SU-DHL-6 (cell line): ENCODE results near the gene ABLIM1.

Experiments
- H2AFZ ChIP-seq: fragments of 200-600 bp; sonication (generic); 2 replicates; pipeline ENCODE4 v1.6.1; 2014; ENCODE audit warnings: low read depth, mild to moderate bottlenecking, moderate library complexity, mixed read lengths, antibody characterized with exemption, low read length; ENCODE audit not compliant: severe bottlenecking
- H3F3A ChIP-seq: fragments of 200-600 bp; shearing (Covaris generic); 2 replicates; pipeline ENCODE4 v1.6.0; 2016; ENCODE audit warnings: antibody characterized with exemption, mild to moderate bottlenecking; ENCODE audit not compliant: insufficient read depth
- H3K27ac ChIP-seq: fragments of 200-600 bp; sonication (generic); 2 replicates; pipeline ENCODE4 v1.5.1; 2016; ENCODE audit warnings: low read depth, mild to moderate bottlenecking, low read length, moderate library complexity, mixed read lengths
- H3K27me3 ChIP-seq: fragments of 200-600 bp; sonication (generic), shearing (Covaris generic); 2 replicates; pipeline ENCODE4 v1.6.0; 2014; ENCODE audit warnings: mild to moderate bottlenecking, low read length
- H3K36me3 ChIP-seq: fragments of 200-600 bp; sonication (generic); 2 replicates; pipeline ENCODE4 v1.6.1; 2014; ENCODE audit warnings: mild to moderate bottlenecking, low read length, mixed read lengths
- H3K4me2 ChIP-seq: fragments of 300-600, 200-600 bp; shearing (Covaris generic), sonication (generic); 2 replicates; pipeline ENCODE4 v1.6.0; 2014; ENCODE audit warnings: low read length, low read depth, mild to moderate bottlenecking; ENCODE audit not compliant: poor library complexity, severe bottlenecking
- H3K4me3 ChIP-seq: fragments of 200-600 bp; sonication (generic); 2 replicates; pipeline ENCODE4 v1.5.1; 2014; ENCODE audit warnings: antibody characterized with exemption, low read length, mild to moderate bottlenecking, mixed read lengths; ENCODE audit not compliant: insufficient read depth, poor library complexity, severe bottlenecking
- H3K79me2 ChIP-seq: fragments of 200-600 bp; sonication (generic); 2 replicates; pipeline ENCODE4 v1.6.1; 2014; ENCODE audit warnings: mild to moderate bottlenecking, low read length, moderate library complexity; ENCODE audit not compliant: insufficient read depth
- H3K9ac ChIP-seq: fragments of 200-600 bp; sonication (generic); 2 replicates; pipeline ENCODE4 v1.7.0; 2014; ENCODE audit warnings: mild to moderate bottlenecking, low read length
- H3K9me2 ChIP-seq: fragments of 200-600 bp; sonication (generic); replicated peaks from 2 replicates; pipeline ENCODE4 v1.6.1; 2014; ENCODE audit warnings: low read length; ENCODE audit not compliant: insufficient read depth
- H3K9me3 ChIP-seq: fragments of 200-600 bp; sonication (generic); 2 replicates; pipeline ENCODE4 v1.6.1; 2014; ENCODE audit warnings: low read length, mixed read lengths; ENCODE audit not compliant: insufficient read depth
- H4K20me1 ChIP-seq: fragments of 200-600 bp; sonication (generic); 2 replicates; pipeline ENCODE4 v1.6.1; 2014; ENCODE audit warnings: low read depth, mild to moderate bottlenecking, antibody characterized with exemption, low read length, moderate library complexity, mixed read lengths
- EZH2phosphoT487 ChIP-seq: fragments of 200-600 bp; sonication (generic), shearing (Covaris generic); conservative IDR thresholded peaks from 2 replicates; pipeline ENCODE4 v1.6.1; 2018; ENCODE audit warnings: mild to moderate bottlenecking, antibody characterized with exemption, low read length, moderate library complexity, mixed read lengths
- TF ChIP-seq, protein P1 (sequence below): fragments of 200-600 bp; sonication (generic); IDR thresholded peaks from one replicate; pipeline ENCODE4 v1.5.1; 2017; ENCODE audit warnings: antibody characterized with exemption, mild to moderate bottlenecking, low read length, moderate library complexity; ENCODE audit not compliant: insufficient read depth, poor library complexity, severe bottlenecking

The ABLIM1 gene

DNA sequence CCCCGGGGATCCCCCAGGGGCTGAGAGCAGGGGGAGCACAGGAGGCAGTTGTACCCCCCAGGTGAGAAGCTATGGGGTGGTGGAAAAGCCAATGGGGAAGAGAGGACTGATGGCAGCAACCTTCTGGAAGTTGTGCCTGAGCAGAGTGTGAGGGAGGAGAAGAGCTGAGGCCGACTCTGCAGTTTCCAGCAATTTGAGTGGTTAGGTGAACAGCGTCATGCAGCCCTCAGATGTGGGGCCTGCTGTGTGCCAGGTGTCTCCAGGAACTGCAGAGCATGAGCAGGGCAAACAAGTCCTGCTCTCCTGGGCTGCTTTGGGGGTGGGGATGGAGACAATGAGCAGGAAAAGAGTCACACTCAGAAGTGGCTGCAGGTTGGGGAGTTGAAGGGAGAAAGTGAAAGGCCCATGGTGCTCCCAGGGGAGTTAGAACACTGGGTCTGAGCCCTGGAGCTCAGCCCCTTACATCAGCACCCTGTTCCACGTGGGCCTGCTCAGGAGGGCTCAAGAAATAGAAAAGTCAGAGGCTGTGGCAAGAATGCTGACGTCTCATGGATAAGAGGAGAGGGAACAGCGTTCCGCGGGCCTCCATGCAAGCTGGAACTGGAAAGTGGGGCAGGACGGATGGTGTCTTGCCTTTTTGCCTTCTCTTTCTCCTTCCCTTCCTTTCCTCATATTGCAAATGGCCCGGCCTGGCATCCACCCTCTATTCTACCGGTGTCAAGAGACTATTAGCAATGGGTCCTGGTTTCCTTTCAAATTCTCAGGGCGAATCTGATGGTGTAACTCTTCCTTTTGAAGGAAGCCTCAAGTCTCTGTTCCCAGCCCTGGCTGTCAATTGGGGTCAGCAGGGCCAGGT is 249.7 kb downstream of the ABLIM1 start:
- Histone ChIP-seq H3K27me3 (no peaks in the 10 kb centered on the region), H3K4me2 (no peak overlapping the region), H3F3A (no peaks in the 10 kb centered on the region), H2AFZ (no peak overlapping the region), H3K4me3 (no peak overlapping the region), H3K79me2 (no peaks in the 10 kb centered on the region), H3K9ac (no peak overlapping the region), H3K9me2 (no peaks in the 10 kb centered on the region), H3K9me3 (no peaks in the 10 kb centered on the region), H3K36me3 (no peaks in the 10 kb centered on the region), H3K27ac (no peak overlapping the region), H4K20me1 (no peaks in the 10 kb centered on the region)
- TF ChIP-seq EZH2phosphoT487, result no peak
- TF ChIP-seq, protein P1, sequence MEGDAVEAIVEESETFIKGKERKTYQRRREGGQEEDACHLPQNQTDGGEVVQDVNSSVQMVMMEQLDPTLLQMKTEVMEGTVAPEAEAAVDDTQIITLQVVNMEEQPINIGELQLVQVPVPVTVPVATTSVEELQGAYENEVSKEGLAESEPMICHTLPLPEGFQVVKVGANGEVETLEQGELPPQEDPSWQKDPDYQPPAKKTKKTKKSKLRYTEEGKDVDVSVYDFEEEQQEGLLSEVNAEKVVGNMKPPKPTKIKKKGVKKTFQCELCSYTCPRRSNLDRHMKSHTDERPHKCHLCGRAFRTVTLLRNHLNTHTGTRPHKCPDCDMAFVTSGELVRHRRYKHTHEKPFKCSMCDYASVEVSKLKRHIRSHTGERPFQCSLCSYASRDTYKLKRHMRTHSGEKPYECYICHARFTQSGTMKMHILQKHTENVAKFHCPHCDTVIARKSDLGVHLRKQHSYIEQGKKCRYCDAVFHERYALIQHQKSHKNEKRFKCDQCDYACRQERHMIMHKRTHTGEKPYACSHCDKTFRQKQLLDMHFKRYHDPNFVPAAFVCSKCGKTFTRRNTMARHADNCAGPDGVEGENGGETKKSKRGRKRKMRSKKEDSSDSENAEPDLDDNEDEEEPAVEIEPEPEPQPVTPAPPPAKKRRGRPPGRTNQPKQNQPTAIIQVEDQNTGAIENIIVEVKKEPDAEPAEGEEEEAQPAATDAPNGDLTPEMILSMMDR, result no peak

DNA sequence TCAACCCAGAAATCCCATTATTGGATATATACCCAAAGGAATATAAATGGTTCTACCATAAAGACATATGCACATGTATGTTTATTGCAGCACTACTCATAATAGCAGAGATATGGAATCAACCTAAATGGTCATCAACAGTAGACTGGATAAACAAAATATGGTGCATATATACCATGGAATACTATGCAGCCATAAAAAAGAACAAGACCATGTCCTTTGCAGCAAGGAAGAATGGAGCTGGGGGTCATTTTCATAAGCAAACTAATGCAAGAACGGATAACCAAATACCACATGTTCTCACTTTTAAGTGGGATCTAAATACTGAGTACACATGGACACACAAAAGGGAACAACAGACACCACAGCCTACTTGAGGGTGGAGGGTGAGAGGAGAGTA is 251.6 kb downstream of the ABLIM1 start:
- no peaks in the 10 kb centered on the region for H3K27me3 ChIP-seq
- no peak for TF ChIP-seq EZH2phosphoT487
- TF ChIP-seq, protein P1, result no peak

DNA sequence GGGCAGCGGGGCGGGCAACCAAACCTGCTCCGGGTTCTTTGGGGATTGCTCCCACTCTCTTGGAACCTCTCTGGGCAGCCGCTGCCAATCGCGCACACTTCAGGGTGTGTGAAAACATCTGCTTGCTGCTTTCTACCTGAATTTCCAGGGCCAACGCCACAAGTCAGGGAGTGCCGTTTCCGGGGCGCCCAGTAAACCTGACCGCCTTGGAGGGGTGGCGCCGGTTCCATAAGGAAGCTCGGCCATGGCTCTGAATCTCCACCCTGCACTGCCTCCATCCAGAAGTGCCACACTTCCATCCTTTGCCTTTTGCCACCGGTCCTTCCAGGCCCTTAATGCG is 253.1 kb downstream of the ABLIM1 start:
- no peaks in the 10 kb centered on the region for H3K36me3 ChIP-seq
- no peak overlapping the region for H3K27ac ChIP-seq
- no peaks in the 10 kb centered on the region for H3K9me3 ChIP-seq
- no peak overlapping the region for H3K4me2 ChIP-seq
- H3K9ac ChIP-seq, result no peak overlapping the region
- no peak overlapping the region for H2AFZ ChIP-seq
- no peaks in the 10 kb centered on the region for H4K20me1 ChIP-seq
- H3F3A ChIP-seq, result no peaks in the 10 kb centered on the region
- no peaks in the 10 kb centered on the region for H3K9me2 ChIP-seq
- H3K4me3 ChIP-seq, result no peak overlapping the region
- H3K79me2 ChIP-seq, result no peaks in the 10 kb centered on the region
- TF ChIP-seq, protein P1, result no peak
- no peak for TF ChIP-seq EZH2phosphoT487
- no peaks in the 10 kb centered on the region for H3K27me3 ChIP-seq

More for the DNA sequence above, 251.6 kb downstream of the ABLIM1 start:
- Histone ChIP-seq H3K79me2 (no peaks in the 10 kb centered on the region), H3K9me3 (no peaks in the 10 kb centered on the region), H3K9ac (no peak overlapping the region), H3K4me3 (no peak overlapping the region), H2AFZ (no peak overlapping the region), H3K9me2 (no peaks in the 10 kb centered on the region), H3K36me3 (no peaks in the 10 kb centered on the region), H3F3A (no peaks in the 10 kb centered on the region), H4K20me1 (no peaks in the 10 kb centered on the region), H3K4me2 (no peak overlapping the region), H3K27ac (no peak overlapping the region)
